HEK293 (cell line): ENCODE measurements around the gene S100A7.

Experiments
- CTCF ChIA-PET: fragments of 350-600 bp; formaldehyde crosslinking; extraction: SDS; loops from one replicate; lab custom pipeline; 2021; ENCODE audit warnings: antibody characterized with exemption; lab: Yijun Ruan, JAX
- POLR2A ChIA-PET: fragments of 300-600 bp; formaldehyde crosslinking; extraction: SDS; loops from one replicate; lab custom pipeline; 2020; ENCODE audit warnings: antibody characterized with exemption, inconsistent platforms; lab: Yijun Ruan, JAX
- H3K27ac ChIP-seq: fragments of 200-500 bp; sonication (Bioruptor generic); 2 replicates; pipeline ENCODE4 v1.5.1; 2014; ENCODE audit warnings: low read depth, low read length, control low read depth, inconsistent platforms; ENCODE audit errors: extremely low read depth
- H3K36me3 ChIP-seq, 2 experiments: fragments of 200-500 bp in 1 of 2; sonication (Bioruptor generic) in 1 of 2; 1 replicate in 1 of 2; 2 replicates in 1 of 2; pipeline ENCODE4 v1.5.1; 2014 to 2017; ENCODE audit warnings: inconsistent platforms in 2 of 2, low read length in 2 of 2; ENCODE audit not compliant: control insufficient read depth in 2 of 2, insufficient read depth in 1 of 2
- H3K4me1 ChIP-seq: fragments of 200-500 bp; sonication (Bioruptor generic); 2 replicates; pipeline ENCODE4 v1.5.1; 2014; ENCODE audit warnings: mild to moderate bottlenecking, low read length, inconsistent platforms; ENCODE audit not compliant: control insufficient read depth, insufficient read depth
- H3K4me3 ChIP-seq: 2 replicates; pipeline ENCODE4 v1.5.1; 2011; ENCODE audit warnings: low read depth, mild to moderate bottlenecking, control low read depth, low read length, moderate library complexity
- H3K9me3 ChIP-seq: fragments of 200-500 bp; sonication (Bioruptor generic); 2 replicates; pipeline ENCODE4 v1.5.1; 2014; ENCODE audit warnings: low read depth, low read length, inconsistent platforms; ENCODE audit not compliant: control insufficient read depth, insufficient read depth
- BCL11A ChIP-seq: fragments of 450-650 bp; formaldehyde crosslinking; IDR thresholded peaks from 2 replicates; pipeline ENCODE4 v1.5.1; 2016; ENCODE audit warnings: low read depth, missing biosample characterization, missing genetic modification characterization
- BCL11B ChIP-seq: fragments of 450-650 bp; formaldehyde crosslinking; IDR thresholded peaks from 2 replicates; pipeline ENCODE4 v1.5.1; 2016; ENCODE audit warnings: low read depth, missing biosample characterization, missing genetic modification characterization
- HOXA7 ChIP-seq: sonication (generic); formaldehyde crosslinking; IDR thresholded peaks from 2 replicates; pipeline ENCODE4 v1.8.1; 2022; ENCODE audit warnings: missing genetic modification reagents, borderline replicate concordance
- IKZF3 ChIP-seq: fragments of 450-650 bp; IDR thresholded peaks from 2 replicates; pipeline ENCODE4 v1.5.0; 2018; ENCODE audit warnings: missing biosample characterization, mild to moderate bottlenecking, missing genetic modification characterization, moderate library complexity
- PRDM2 ChIP-seq: fragments of 450-650 bp; formaldehyde crosslinking; IDR thresholded peaks from 2 replicates; pipeline ENCODE4 v1.5.1; 2016; ENCODE audit warnings: missing biosample characterization, missing genetic modification characterization, borderline replicate concordance
- TCF7L2 ChIP-seq: IDR thresholded peaks from 2 replicates; pipeline ENCODE4 v1.6.1; 2011; ENCODE audit warnings: low read depth, mild to moderate bottlenecking, inconsistent platforms, low read length, moderate library complexity, borderline replicate concordance
- ZEB2 ChIP-seq: fragments of 450-650 bp; formaldehyde crosslinking; IDR thresholded peaks from 2 replicates; pipeline ENCODE4 v1.5.1; 2016; ENCODE audit warnings: missing biosample characterization, missing genetic modification characterization
- ZFHX2 ChIP-seq: fragments of 450-650 bp; formaldehyde crosslinking; conservative IDR thresholded peaks from 2 replicates; pipeline ENCODE4 v1.5.1; 2016; ENCODE audit warnings: missing biosample characterization, missing genetic modification characterization
- ZNF10 ChIP-seq: fragments of 450-650 bp; formaldehyde crosslinking; IDR thresholded peaks from 2 replicates; pipeline ENCODE4 v1.5.1; 2017; ENCODE audit warnings: missing biosample characterization, missing genetic modification characterization
- ZNF132 ChIP-seq: fragments of 450-650 bp; formaldehyde crosslinking; IDR thresholded peaks from 2 replicates; pipeline ENCODE4 v1.5.1; 2017; ENCODE audit warnings: missing biosample characterization, missing genetic modification characterization, borderline replicate concordance
- ZNF140 ChIP-seq: fragments of 450-650 bp; formaldehyde crosslinking; IDR thresholded peaks from 2 replicates; pipeline ENCODE4 v1.5.1; 2016; ENCODE audit warnings: missing biosample characterization, missing genetic modification characterization
- ZNF366 ChIP-seq: fragments of 450-650 bp; formaldehyde crosslinking; conservative IDR thresholded peaks from 2 replicates; pipeline ENCODE4 v1.5.1; 2016; ENCODE audit warnings: missing biosample characterization, missing genetic modification characterization
- ZNF37A ChIP-seq: fragments of 450-650 bp; IDR thresholded peaks from 2 replicates; pipeline ENCODE4 v1.5.1; 2018; ENCODE audit warnings: missing biosample characterization, missing genetic modification characterization
- ZNF404 ChIP-seq: fragments of 450-650 bp; formaldehyde crosslinking; IDR thresholded peaks from 2 replicates; pipeline ENCODE4 v1.5.1; 2017; ENCODE audit warnings: missing biosample characterization, missing genetic modification characterization
- ZNF558 ChIP-seq: fragments of 450-650 bp; formaldehyde crosslinking; IDR thresholded peaks from 2 replicates; pipeline ENCODE4 v1.5.1; 2016; ENCODE audit warnings: missing biosample characterization, missing genetic modification characterization
- ZNF596 ChIP-seq: fragments of 450-650 bp; IDR thresholded peaks from 2 replicates; pipeline ENCODE4 v1.5.0; 2018; ENCODE audit warnings: missing biosample characterization, mild to moderate bottlenecking, missing genetic modification characterization, moderate library complexity
- ZNF600 ChIP-seq: fragments of 450-650 bp; formaldehyde crosslinking; IDR thresholded peaks from 2 replicates; pipeline ENCODE4 v1.5.1; 2016; ENCODE audit warnings: missing biosample characterization, missing genetic modification characterization
- ZNF660 ChIP-seq: fragments of 450-650 bp; IDR thresholded peaks from 2 replicates; pipeline ENCODE4 v1.5.1; 2018; ENCODE audit warnings: missing biosample characterization, mild to moderate bottlenecking, missing genetic modification characterization
- ZNF701 ChIP-seq: fragments of 450-650 bp; formaldehyde crosslinking; IDR thresholded peaks from 2 replicates; pipeline ENCODE4 v1.5.1; 2016; ENCODE audit warnings: missing biosample characterization, missing genetic modification characterization
- ZSCAN16 ChIP-seq: fragments of 450-650 bp; formaldehyde crosslinking; IDR thresholded peaks from 2 replicates; pipeline ENCODE4 v1.5.1; 2016; ENCODE audit warnings: missing biosample characterization, missing genetic modification characterization

The S100A7 gene

GRCh38 chr1:153441238-153441755 is 19.2 kb downstream of the S100A7 start:
- no peak for TF ChIP-seq ZNF366 (tag by site-specific recombination)
- TF ChIP-seq ZNF404 (tag by site-specific recombination) = no peak
- no peak for TF ChIP-seq ZEB2
- no peak for TF ChIP-seq ZNF558 (tag by site-specific recombination)
- no peak for TF ChIP-seq IKZF3
- no peak for TF ChIP-seq HOXA7 (CRISPR knock-in tag)
- no peak for TF ChIP-seq ZNF10 (tag by site-specific recombination)
- no peak for TF ChIP-seq ZNF701 (tag by site-specific recombination)
- no peak for TF ChIP-seq ZNF140 (tag by site-specific recombination)
- no peak for TF ChIP-seq ZNF596
- TF ChIP-seq, all 188 proteins: peak for 0
- Histone ChIP-seq H3K9me3 (no peaks in the 10 kb centered on the region), H3K4me3 (no peak overlapping the region), H3K27ac (no peak overlapping the region), H3K4me1 (no peaks in the 10 kb centered on the region), H3K36me3 (no peaks in the 10 kb centered on the region)
- ChIA-PET POLR2A (no interaction called here), CTCF (no interaction called here)

GRCh38 chr1:153439273-153439672 is 21.2 kb downstream of the S100A7 start:
- no peak overlapping the region for H3K4me3 ChIP-seq
- no peaks in the 10 kb centered on the region for H3K36me3 ChIP-seq
- TF ChIP-seq ZNF37A (no peak), BCL11A (tag by site-specific recombination) (no peak), TCF7L2 (no peak), ZNF600 (tag by site-specific recombination) (no peak), ZSCAN16 (tag by site-specific recombination) (no peak), ZFHX2 (tag by site-specific recombination) (no peak), PRDM2 (tag by site-specific recombination) (no peak), ZNF660 (no peak), ZNF132 (tag by site-specific recombination) (no peak), BCL11B (tag by site-specific recombination) (no peak)
- ChIA-PET POLR2A (no interaction called here), CTCF (no interaction called here)
- no peak overlapping the region for H3K27ac ChIP-seq
- H3K9me3 ChIP-seq = no peaks in the 10 kb centered on the region
- no peaks in the 10 kb centered on the region for H3K4me1 ChIP-seq
